GM20431 (cell line): ENCODE measurements around the gene FAM156A.
"Not testable (repeated sequence)": the region's sequence is repeated elsewhere in the genome, so short reads cannot be mapped to it uniquely, and the experiment has no call there.

Experiments used
- in situ Hi-C: fragments of 300-500 bp; cut with MseI, MboI; formaldehyde crosslinking; loops from one replicate; pipeline ENCODE4 v1.15.0; 2020; ENCODE audit warnings: low sequenced_read_pairs; ENCODE audit not compliant: unreplicated experiment

Gene FAM156A

GRCh38 chrX:52974336-52974992 is 16.1 kb upstream of the FAM156A start:
- in situ Hi-C loops = not testable (repeated sequence)

- in situ Hi-C loops = not testable (repeated sequence)
Observed at GRCh38 chrX:52967922-52968321, 9.6 kb upstream of the FAM156A start.

- in situ Hi-C loops = not testable (repeated sequence)
Observed at GRCh38 chrX:52966993-52967738, 8.8 kb upstream of the FAM156A start.

GRCh38 chrX:52958961-52959360 is 643 bp upstream of the FAM156A start:
- in situ Hi-C loops = not testable (repeated sequence)

GRCh38 chrX:52949884-52950283 is 8.4 kb downstream of the FAM156A start:
- in situ Hi-C loops = not testable (repeated sequence)

GRCh38 chrX:52949325-52949724 is 9.0 kb downstream of the FAM156A start:
- in situ Hi-C loops = not testable (repeated sequence)

- in situ Hi-C loops = not testable (repeated sequence)
Observed at GRCh38 chrX:52948265-52948664, 10.1 kb downstream of the FAM156A start.

- in situ Hi-C loops = not testable (repeated sequence)
Observed at GRCh38 chrX:52947501-52947900, 10.8 kb downstream of the FAM156A start.

GRCh38 chrX:52945838-52946494 is 12.4 kb downstream of the FAM156A start:
- in situ Hi-C loops = not testable (repeated sequence)

- in situ Hi-C loops = not testable (repeated sequence)
Observed at GRCh38 chrX:52941728-52942127, 16.6 kb downstream of the FAM156A start.

- in situ Hi-C loops = not testable (repeated sequence)
Observed at GRCh38 chrX:52940704-52941103, 17.6 kb downstream of the FAM156A start.

GRCh38 chrX:52935470-52935784 is 22.9 kb downstream of the FAM156A start:
- in situ Hi-C loops = not testable (repeated sequence)

GRCh38 chrX:52934704-52935469 is 23.4 kb downstream of the FAM156A start:
- in situ Hi-C loops = no loop called here

GRCh38 chrX:52933976-52934703 is 24.2 kb downstream of the FAM156A start:
- in situ Hi-C loops = no loop called here

GRCh38 chrX:52933213-52933612 is 25.1 kb downstream of the FAM156A start:
- in situ Hi-C loops = no loop called here

- in situ Hi-C loops = not testable (repeated sequence)
Observed at GRCh38 chrX:52930214-52930613, 28.1 kb downstream of the FAM156A start.

- in situ Hi-C loops = no loop called here
Observed at GRCh38 chrX:52923781-52924241, 34.5 kb downstream of the FAM156A start.

- in situ Hi-C loops = not testable (repeated sequence)
Observed at GRCh38 chrX:52914704-52915103, 43.6 kb downstream of the FAM156A start.

GRCh38 chrX:52913681-52914080 is 44.6 kb downstream of the FAM156A start:
- in situ Hi-C loops = not testable (repeated sequence)
